Measurements from ENCODE around the gene NTRK3.

NTRK3 gene

DNA sequence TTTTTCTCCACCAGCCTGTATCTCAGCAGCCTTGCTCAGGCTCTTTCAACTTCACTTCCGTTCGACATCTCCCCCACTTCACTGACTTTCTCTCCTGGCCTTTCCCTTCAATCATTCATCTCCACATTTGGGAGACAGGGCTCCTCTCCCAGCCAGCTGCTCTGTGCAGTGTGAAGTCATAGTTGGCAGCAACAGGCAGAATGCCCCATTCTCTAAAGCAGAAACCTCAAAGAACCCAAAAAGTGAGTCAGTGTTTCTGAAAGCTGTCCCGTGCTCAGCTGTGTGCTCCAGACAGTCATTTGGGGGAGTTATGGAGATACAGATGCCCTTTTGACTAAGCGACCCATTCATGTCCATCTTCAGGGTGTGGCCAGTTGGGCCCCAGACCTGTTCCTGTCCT, 54.3 kb downstream of the NTRK3 start:
- no peaks in the 10 kb centered on the region for H3K4me1 ChIP-seq (ENCODE audit: insufficient read depth, poor library complexity, severe bottlenecking)
- no peak for ATAC-seq (ENCODE audit: low read depth)
- no peak for DNase-seq (ENCODE audit: low spot score)
- TF ChIP-seq CTCF (IDR thresholded peaks at IDR 0.05; ENCODE audit: poor library complexity, severe bottlenecking) = no peak
- H3K4me3 ChIP-seq (ENCODE audit: severe bottlenecking) = no peak overlapping the region
- H3K27ac ChIP-seq (ENCODE audit: poor library complexity, severe bottlenecking) = no peak overlapping the region
- H3K9me3 ChIP-seq (ENCODE audit: severe bottlenecking) = no peaks in the 10 kb centered on the region
- peaks cover 3% of the 10 kb centered on the region for H3K27me3 ChIP-seq (ENCODE audit: insufficient read depth, poor library complexity, severe bottlenecking)
- H3K36me3 ChIP-seq (ENCODE audit: low read depth) = no peaks in the 10 kb centered on the region

GRCh38 chr15:88201207-88201606, 55.3 kb downstream of the NTRK3 start:
- no peak overlapping the region for H3K27ac ChIP-seq (ENCODE audit: poor library complexity, severe bottlenecking)
- DNase-seq (ENCODE audit: low spot score) = no peak
- H3K9me3 ChIP-seq (ENCODE audit: severe bottlenecking) = no peaks in the 10 kb centered on the region
- no peak for TF ChIP-seq CTCF (IDR thresholded peaks at IDR 0.05; ENCODE audit: poor library complexity, severe bottlenecking)
- no peaks in the 10 kb centered on the region for H3K4me1 ChIP-seq (ENCODE audit: insufficient read depth, poor library complexity, severe bottlenecking)
- no peak for ATAC-seq (ENCODE audit: low read depth)
- no peak overlapping the region for H3K4me3 ChIP-seq (ENCODE audit: severe bottlenecking)
- H3K27me3 ChIP-seq (ENCODE audit: insufficient read depth, poor library complexity, severe bottlenecking) = peaks cover 3% of the 10 kb centered on the region
- no peaks in the 10 kb centered on the region for H3K36me3 ChIP-seq (ENCODE audit: low read depth)

DNA sequence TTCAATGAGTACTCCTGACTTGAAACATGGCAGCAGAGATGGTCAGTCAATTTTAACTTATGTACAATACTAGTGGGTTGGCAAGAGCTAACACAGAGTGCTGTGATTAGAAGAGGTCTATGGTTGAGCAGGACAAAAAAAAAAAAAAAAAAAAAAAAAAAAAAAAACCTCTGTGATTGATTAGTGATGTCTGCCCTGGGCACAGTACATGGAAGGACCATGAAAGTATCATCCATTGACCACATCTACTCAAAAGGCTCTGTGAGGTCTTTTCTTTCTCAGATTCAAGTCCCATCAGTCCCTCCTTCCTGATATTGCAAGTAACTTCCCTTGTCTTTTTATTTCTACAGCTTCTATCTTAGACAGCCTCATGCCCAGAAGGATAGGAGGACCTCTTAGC, 59.6 kb downstream of the NTRK3 start:
- Histone ChIP-seq H3K27me3 (ENCODE audit: insufficient read depth, poor library complexity, severe bottlenecking) (no peaks in the 10 kb centered on the region), H3K27ac (ENCODE audit: poor library complexity, severe bottlenecking) (no peak overlapping the region), H3K36me3 (ENCODE audit: low read depth) (no peaks in the 10 kb centered on the region), H3K9me3 (ENCODE audit: severe bottlenecking) (no peaks in the 10 kb centered on the region), H3K4me3 (ENCODE audit: severe bottlenecking) (no peak overlapping the region), H3K4me1 (ENCODE audit: insufficient read depth, poor library complexity, severe bottlenecking) (no peaks in the 10 kb centered on the region)
- TF ChIP-seq CTCF (IDR thresholded peaks at IDR 0.05; ENCODE audit: poor library complexity, severe bottlenecking) = no peak
- DNase-seq (ENCODE audit: low spot score) (no peak), ATAC-seq (ENCODE audit: low read depth) (no peak)

- no peak for DNase-seq (ENCODE audit: low spot score)
- H3K4me3 ChIP-seq (ENCODE audit: severe bottlenecking) = no peak overlapping the region
- no peaks in the 10 kb centered on the region for H3K4me1 ChIP-seq (ENCODE audit: insufficient read depth, poor library complexity, severe bottlenecking)
- H3K27ac ChIP-seq (ENCODE audit: poor library complexity, severe bottlenecking) = no peak overlapping the region
- no peaks in the 10 kb centered on the region for H3K27me3 ChIP-seq (ENCODE audit: insufficient read depth, poor library complexity, severe bottlenecking)
- TF ChIP-seq CTCF (IDR thresholded peaks at IDR 0.05; ENCODE audit: poor library complexity, severe bottlenecking) = no peak
- no peaks in the 10 kb centered on the region for H3K9me3 ChIP-seq (ENCODE audit: severe bottlenecking)
- no peak for ATAC-seq (ENCODE audit: low read depth)
- H3K36me3 ChIP-seq (ENCODE audit: low read depth) = no peaks in the 10 kb centered on the region
Observed at GRCh38 chr15:88194162-88194561, 62.4 kb downstream of the NTRK3 start.

GRCh38 chr15:88193415-88193814, 63.1 kb downstream of the NTRK3 start:
- H3K36me3 ChIP-seq (ENCODE audit: low read depth) = no peaks in the 10 kb centered on the region
- ATAC-seq (ENCODE audit: low read depth) (no peak), DNase-seq (ENCODE audit: low spot score) (no peak)
- H3K27ac ChIP-seq (ENCODE audit: poor library complexity, severe bottlenecking) = no peak overlapping the region
- H3K27me3 ChIP-seq (ENCODE audit: insufficient read depth, poor library complexity, severe bottlenecking) = no peaks in the 10 kb centered on the region
- H3K4me3 ChIP-seq (ENCODE audit: severe bottlenecking) = no peak overlapping the region
- no peak for TF ChIP-seq CTCF (IDR thresholded peaks at IDR 0.05; ENCODE audit: poor library complexity, severe bottlenecking)
- H3K9me3 ChIP-seq (ENCODE audit: severe bottlenecking) = no peaks in the 10 kb centered on the region
- no peaks in the 10 kb centered on the region for H3K4me1 ChIP-seq (ENCODE audit: insufficient read depth, poor library complexity, severe bottlenecking)

Measured in RWPE2 (cell line).